ENCODE results near the gene NAALADL2. TPM values are rescaled to one million over a fixed set of nuclear protein-coding genes. Genes with fewer than 3 reads are reported as not detected.

Gene NAALADL2
- total and polyA plus RNA-seq, 2 donors (not counting 1 experiment from before 2014, with no cell fraction given) = not detected

DNA sequence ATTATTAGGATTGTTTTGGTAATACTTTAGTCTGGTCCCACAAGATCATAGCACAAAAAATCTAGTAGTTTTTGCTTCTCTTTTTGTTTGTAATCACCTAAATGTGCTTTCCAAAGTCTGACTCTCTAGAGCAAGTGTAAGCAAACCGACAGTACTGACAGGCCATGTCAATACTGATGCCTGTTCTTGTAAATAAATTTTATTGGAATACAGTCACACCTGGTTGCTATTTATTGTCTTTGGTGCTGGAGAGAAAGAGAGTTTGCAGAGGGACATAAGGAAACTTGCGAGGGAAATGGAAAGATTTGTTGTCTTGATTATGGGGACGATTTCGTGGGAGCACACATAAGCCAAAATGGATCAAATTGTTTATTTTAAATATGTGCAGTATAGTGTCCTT, 77.5 kb downstream of the NAALADL2 start:
- no peaks in the 10 kb centered on the region for H3K4me1 ChIP-seq (ENCODE audit: control insufficient read depth in 2 of 2, insufficient read depth in 2 of 2, low read length in 2 of 2)
- Mint-ChIP-seq H3K9me3 (ENCODE audit: insufficient read depth) (peaks cover 8% of the 10 kb centered on the region), H3K27me3 (no peaks in the 10 kb centered on the region), H3K4me1 (no peaks in the 10 kb centered on the region), H3K27ac (no peak overlapping the region), H3K4me3 (no peak overlapping the region)
- no peaks in the 10 kb centered on the region for H4K20me1 ChIP-seq (ENCODE audit: control insufficient read depth, insufficient read depth, low read length, poor library complexity, severe bottlenecking)
- H3K4me3 ChIP-seq (ENCODE audit: control extremely low read depth in 1 of 5, extremely low read depth in 1 of 5, insufficient read depth in 1 of 5, low read depth in 2 of 5, low read length in 4 of 5) = no peak overlapping the region
- H3K9me3 ChIP-seq (ENCODE audit: control extremely low read depth in 1 of 3, control insufficient read depth in 2 of 3, insufficient read depth in 1 of 3, low read length in 2 of 3) = no peaks in the 10 kb centered on the region
- TF ChIP-seq CTCF (IDR thresholded peaks at IDR 0.05) = no peak
- TF ChIP-seq EZH2 (IDR thresholded peaks at IDR 0.05; ENCODE audit: borderline replicate concordance, insufficient read depth, low read depth, low read length, poor library complexity, severe bottlenecking) = no peak
- intact Hi-C loops (cut with micrococcal nuclease) = no loop called here
- ATAC-seq (ENCODE audit: low read depth) (no peak), DNase-seq (no peak)
- ChIA-PET POLR2A (no interaction called here), CTCF (no interaction called here)
- no peak overlapping the region for H3K4me2 ChIP-seq (replicated peaks; ENCODE audit: low read depth, low read length, poor library complexity, severe bottlenecking)
- no peak overlapping the region for H2AFZ ChIP-seq (ENCODE audit: insufficient read depth, low read depth, low read length, poor library complexity, severe bottlenecking)
- H3K79me2 ChIP-seq (ENCODE audit: control insufficient read depth, insufficient read depth, low read length) = no peaks in the 10 kb centered on the region
- WGBS (ENCODE audit: insufficient coverage) = 100% methylated on average over 2 of the region's 4 CpGs
- H3K36me3 ChIP-seq (replicated peaks in 1 of 2; ENCODE audit: control extremely low read depth in 1 of 2, control insufficient read depth in 1 of 2, extremely low read depth in 1 of 2, insufficient read depth in 2 of 2, low read length in 1 of 2) = no peaks in the 10 kb centered on the region
- H3K27me3 ChIP-seq (replicated peaks in 1 of 4; ENCODE audit: control extremely low read depth in 1 of 4, control insufficient read depth in 3 of 4, insufficient read depth in 4 of 4, low read length in 3 of 4) = no peaks in the 10 kb centered on the region
- no peak overlapping the region for H3K27ac ChIP-seq (ENCODE audit: low read length in 2 of 2)
- no peak overlapping the region for H3K9ac ChIP-seq (ENCODE audit: low read length)

DNA sequence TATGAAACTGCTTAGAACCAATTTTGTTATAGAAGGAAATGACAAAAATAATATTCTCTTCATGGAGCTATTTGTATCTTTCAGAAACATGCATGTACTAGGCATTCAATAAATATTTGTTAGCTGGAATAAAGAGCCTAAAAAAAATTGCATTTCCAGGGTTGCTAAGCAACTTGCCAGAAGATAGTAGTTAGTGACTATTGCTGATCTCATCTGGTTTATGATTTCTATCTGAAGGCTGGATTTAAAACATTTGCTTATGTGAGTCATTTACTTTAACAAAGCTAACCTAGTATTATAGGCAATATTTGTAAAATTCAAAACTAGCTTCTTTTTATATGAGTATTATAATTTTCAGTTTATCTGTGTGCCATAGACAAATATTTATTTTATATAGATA, 78.3 kb downstream of the NAALADL2 start:
- Mint-ChIP-seq H3K27me3 (no peaks in the 10 kb centered on the region), H3K4me3 (no peak overlapping the region), H3K27ac (no peak overlapping the region), H3K4me1 (no peaks in the 10 kb centered on the region), H3K9me3 (ENCODE audit: insufficient read depth) (peaks cover 8% of the 10 kb centered on the region)
- Histone ChIP-seq H3K4me2 (replicated peaks; ENCODE audit: low read depth, low read length, poor library complexity, severe bottlenecking) (no peak overlapping the region), H3K27me3 (replicated peaks in 1 of 4; ENCODE audit: control extremely low read depth in 1 of 4, control insufficient read depth in 3 of 4, insufficient read depth in 4 of 4, low read length in 3 of 4) (no peaks in the 10 kb centered on the region), H4K20me1 (ENCODE audit: control insufficient read depth, insufficient read depth, low read length, poor library complexity, severe bottlenecking) (no peaks in the 10 kb centered on the region), H3K9me3 (ENCODE audit: control extremely low read depth in 1 of 3, control insufficient read depth in 2 of 3, insufficient read depth in 1 of 3, low read length in 2 of 3) (no peaks in the 10 kb centered on the region), H3K4me3 (ENCODE audit: control extremely low read depth in 1 of 5, extremely low read depth in 1 of 5, insufficient read depth in 1 of 5, low read depth in 2 of 5, low read length in 4 of 5) (no peak overlapping the region), H3K9ac (ENCODE audit: low read length) (no peak overlapping the region), H3K4me1 (ENCODE audit: control insufficient read depth in 2 of 2, insufficient read depth in 2 of 2, low read length in 2 of 2) (no peaks in the 10 kb centered on the region), H2AFZ (ENCODE audit: insufficient read depth, low read depth, low read length, poor library complexity, severe bottlenecking) (no peak overlapping the region), H3K36me3 (replicated peaks in 1 of 2; ENCODE audit: control extremely low read depth in 1 of 2, control insufficient read depth in 1 of 2, extremely low read depth in 1 of 2, insufficient read depth in 2 of 2, low read length in 1 of 2) (no peaks in the 10 kb centered on the region), H3K27ac (ENCODE audit: low read length in 2 of 2) (no peak overlapping the region), H3K79me2 (ENCODE audit: control insufficient read depth, insufficient read depth, low read length) (no peaks in the 10 kb centered on the region)
- TF ChIP-seq EZH2 (IDR thresholded peaks at IDR 0.05; ENCODE audit: borderline replicate concordance, insufficient read depth, low read depth, low read length, poor library complexity, severe bottlenecking) = no peak
- TF ChIP-seq CTCF (IDR thresholded peaks at IDR 0.05) = no peak
- CTCF ChIA-PET = no interaction called here
- DNase-seq = no peak
- no peak for ATAC-seq (ENCODE audit: low read depth)
- intact Hi-C loops (cut with micrococcal nuclease) = no loop called here
- POLR2A ChIA-PET = no interaction called here

Measured in B cell (primary cell).